H9 (cell line): ENCODE results near the gene LITAFD. TPM values are rescaled to one million over a fixed set of nuclear protein-coding genes. Genes with fewer than 3 reads are reported as not detected.

ENCODE experiments used
- DNase-seq: peaks from one replicate; pipeline ENCODE4 v3.0.0-alpha.2; 2017
- H2AFZ ChIP-seq: one replicate; pipeline ENCODE4 v1.6.1; 2013; ENCODE audit warnings: mild to moderate bottlenecking, low read length, control low read depth, moderate library complexity
- H2AK5ac ChIP-seq: 2 replicates; pipeline ENCODE4 v1.6.1; 2013; ENCODE audit warnings: low read length, control low read depth, mixed read lengths; ENCODE audit not compliant: insufficient read length
- H2BK120ac ChIP-seq: one replicate; pipeline ENCODE4 v1.6.1; 2013; ENCODE audit warnings: low read depth, mild to moderate bottlenecking, low read length, control low read depth, inconsistent platforms; ENCODE audit not compliant: poor library complexity, severe bottlenecking
- H2BK12ac ChIP-seq: 2 replicates; pipeline ENCODE4 v1.6.1; 2013; ENCODE audit warnings: low read length, control low read depth, mixed read lengths, low read depth; ENCODE audit not compliant: insufficient read length
- H2BK15ac ChIP-seq: 2 replicates; pipeline ENCODE4 v1.6.1; 2013; ENCODE audit warnings: low read depth, low read length, control low read depth
- H2BK20ac ChIP-seq: one replicate; pipeline ENCODE4 v1.6.1; 2013; ENCODE audit warnings: low read depth, mild to moderate bottlenecking, low read length, control low read depth, inconsistent platforms; ENCODE audit not compliant: poor library complexity, severe bottlenecking
- H2BK5ac ChIP-seq: 2 replicates; pipeline ENCODE4 v1.6.1; 2013; ENCODE audit warnings: low read length, control low read depth, mixed read lengths; ENCODE audit not compliant: insufficient read length
- H3K14ac ChIP-seq: 2 replicates; pipeline ENCODE4 v1.6.1; 2013; ENCODE audit warnings: low read length, control low read depth; ENCODE audit not compliant: insufficient read depth
- H3K18ac ChIP-seq: 2 replicates; pipeline ENCODE4 v1.6.1; 2013; ENCODE audit warnings: low read depth, mild to moderate bottlenecking, mixed read lengths, low read length, control low read depth; ENCODE audit not compliant: insufficient read length
- H3K23ac ChIP-seq: 2 replicates; pipeline ENCODE4 v1.6.1; 2013; ENCODE audit warnings: low read length, control low read depth, mixed read lengths, low read depth; ENCODE audit not compliant: insufficient read length
- H3K23me2 ChIP-seq: 2 replicates; pipeline ENCODE4 v1.6.1; 2013; ENCODE audit warnings: low read depth, mild to moderate bottlenecking, mixed read lengths, low read length, control low read depth; ENCODE audit not compliant: insufficient read length, poor library complexity, severe bottlenecking
- H3K27ac ChIP-seq: 2 replicates; pipeline ENCODE4 v1.5.1; 2013; ENCODE audit warnings: low read length, control low read depth, mixed read lengths, low read depth; ENCODE audit not compliant: insufficient read length
- H3K27me3 ChIP-seq: 2 replicates; pipeline ENCODE4 v1.6.1; 2013; ENCODE audit warnings: low read length, control low read depth, inconsistent platforms; ENCODE audit not compliant: insufficient read depth
- H3K4ac ChIP-seq: 2 replicates; pipeline ENCODE4 v1.6.1; 2013; ENCODE audit warnings: low read depth, mild to moderate bottlenecking, control low read depth, inconsistent platforms, low read length, moderate library complexity
- H3K4me1 ChIP-seq: 2 replicates; pipeline ENCODE4 v1.6.1; 2013; ENCODE audit warnings: low read length, control low read depth, inconsistent platforms; ENCODE audit not compliant: insufficient read depth
- H3K4me2 ChIP-seq: 2 replicates; pipeline ENCODE4 v1.6.1; 2013; ENCODE audit warnings: low read length, control low read depth, mixed read lengths; ENCODE audit not compliant: insufficient read length, insufficient read depth
- H3K56ac ChIP-seq: 2 replicates; pipeline ENCODE4 v1.6.1; 2013; ENCODE audit warnings: low read depth, mild to moderate bottlenecking, mixed read lengths, low read length, control low read depth; ENCODE audit not compliant: insufficient read length
- H3K79me1 ChIP-seq: 2 replicates; pipeline ENCODE4 v1.6.1; 2013; ENCODE audit warnings: low read depth, mild to moderate bottlenecking, moderate library complexity, low read length, control low read depth, inconsistent platforms; ENCODE audit not compliant: insufficient read depth, poor library complexity, severe bottlenecking
- H3K79me2 ChIP-seq: 2 replicates; pipeline ENCODE4 v1.6.1; 2013; ENCODE audit warnings: low read length, control low read depth, inconsistent platforms; ENCODE audit not compliant: insufficient read depth
- H3K9ac ChIP-seq: 2 replicates; pipeline ENCODE4 v1.6.1; 2013; ENCODE audit warnings: low read length, control low read depth, mixed read lengths; ENCODE audit not compliant: insufficient read length; ENCODE audit errors: extremely low read depth
- H3K9me3 ChIP-seq: one replicate; pipeline ENCODE4 v1.6.1; 2013; ENCODE audit warnings: low read depth, low read length, inconsistent platforms; ENCODE audit not compliant: control insufficient read depth
- H3T11ph ChIP-seq: one replicate; pipeline ENCODE4 v1.6.1; 2013; ENCODE audit warnings: mild to moderate bottlenecking, low read length, control low read depth, inconsistent platforms
- H4K20me1 ChIP-seq: one replicate; pipeline ENCODE4 v1.6.1; 2013; ENCODE audit not compliant: control insufficient read depth, insufficient read length, insufficient read depth
- H4K5ac ChIP-seq: 2 replicates; pipeline ENCODE4 v1.6.1; 2013; ENCODE audit warnings: low read depth, mild to moderate bottlenecking, mixed read lengths, low read length, control low read depth; ENCODE audit not compliant: insufficient read length
- H4K8ac ChIP-seq: replicated peaks from 2 replicates; pipeline ENCODE4 v1.6.1; 2013; ENCODE audit warnings: low read length, control low read depth, mixed read lengths, low read depth; ENCODE audit not compliant: insufficient read length
- H4K91ac ChIP-seq: 2 replicates; pipeline ENCODE4 v1.6.1; 2013; ENCODE audit warnings: low read depth, mild to moderate bottlenecking, moderate library complexity, mixed read lengths, low read length, control low read depth; ENCODE audit not compliant: insufficient read length
- H3K27ac Mint-ChIP-seq, 3 experiments: 2 replicates in 2 of 3; 3 replicates in 1 of 3; pipeline ENCODE4 v1.8.0; 2020 to 2021; ENCODE audit warnings: mixed read lengths in 3 of 3, mild to moderate bottlenecking in 1 of 3, moderate library complexity in 1 of 3
- H3K27me3 Mint-ChIP-seq: 2 replicates; pipeline ENCODE4 v1.8.0; 2021; ENCODE audit warnings: low read depth, mild to moderate bottlenecking, moderate library complexity, mixed read lengths
- H3K36me3 Mint-ChIP-seq, 3 experiments: 2 replicates in 2 of 3; 3 replicates in 1 of 3; pipeline ENCODE4 v1.8.0; 2020 to 2021; ENCODE audit warnings: low read depth in 3 of 3, mixed read lengths in 3 of 3; ENCODE audit not compliant: insufficient read depth in 1 of 3
- H3K4me1 Mint-ChIP-seq, 2 experiments: 2 replicates each; pipeline ENCODE4 v1.8.0; 2020; ENCODE audit warnings: mixed read lengths in 2 of 2
- H3K4me3 Mint-ChIP-seq, 2 experiments: 2 replicates in 1 of 2; 3 replicates in 1 of 2; pipeline ENCODE4 v1.8.0; 2020 to 2021; ENCODE audit warnings: mild to moderate bottlenecking in 2 of 2, mixed read lengths in 2 of 2, moderate library complexity in 1 of 2
- H3K9me3 Mint-ChIP-seq, 2 experiments: 2 replicates in 1 of 2; 3 replicates in 1 of 2; pipeline ENCODE4 v1.8.0; 2020; ENCODE audit warnings: mild to moderate bottlenecking in 2 of 2, mixed read lengths in 2 of 2, moderate library complexity in 1 of 2
- WGBS: extraction: QIAGEN DNeasy Blood & Tissue Kit; methylation state at CpG from one replicate; pipeline ENCODE4 v1.1.7; 2013; ENCODE audit warnings: missing lambda C conversion rate, low lambda C conversion rate, mixed read lengths; ENCODE audit not compliant: insufficient read length; ENCODE audit errors: extremely low coverage; 5-methylcytosine and 5-hydroxymethylcytosine counted together
- total RNA-seq: library from RNA; stranded (reverse); gene quantifications from 2 replicates; pipeline ENCODE4 v1.2.1, GENCODE V29; 2021
- TF ChIP-seq, protein P1 (sequence below): fragments of 200-600 bp; sonication (generic); conservative IDR thresholded peaks from 3 replicates; pipeline ENCODE4 v1.8.0; 2021; ENCODE audit warnings: antibody characterized with exemption, mild to moderate bottlenecking

Gene LITAFD
- total RNA-seq, 1 experiment from 2014 or later: not detected

DNA sequence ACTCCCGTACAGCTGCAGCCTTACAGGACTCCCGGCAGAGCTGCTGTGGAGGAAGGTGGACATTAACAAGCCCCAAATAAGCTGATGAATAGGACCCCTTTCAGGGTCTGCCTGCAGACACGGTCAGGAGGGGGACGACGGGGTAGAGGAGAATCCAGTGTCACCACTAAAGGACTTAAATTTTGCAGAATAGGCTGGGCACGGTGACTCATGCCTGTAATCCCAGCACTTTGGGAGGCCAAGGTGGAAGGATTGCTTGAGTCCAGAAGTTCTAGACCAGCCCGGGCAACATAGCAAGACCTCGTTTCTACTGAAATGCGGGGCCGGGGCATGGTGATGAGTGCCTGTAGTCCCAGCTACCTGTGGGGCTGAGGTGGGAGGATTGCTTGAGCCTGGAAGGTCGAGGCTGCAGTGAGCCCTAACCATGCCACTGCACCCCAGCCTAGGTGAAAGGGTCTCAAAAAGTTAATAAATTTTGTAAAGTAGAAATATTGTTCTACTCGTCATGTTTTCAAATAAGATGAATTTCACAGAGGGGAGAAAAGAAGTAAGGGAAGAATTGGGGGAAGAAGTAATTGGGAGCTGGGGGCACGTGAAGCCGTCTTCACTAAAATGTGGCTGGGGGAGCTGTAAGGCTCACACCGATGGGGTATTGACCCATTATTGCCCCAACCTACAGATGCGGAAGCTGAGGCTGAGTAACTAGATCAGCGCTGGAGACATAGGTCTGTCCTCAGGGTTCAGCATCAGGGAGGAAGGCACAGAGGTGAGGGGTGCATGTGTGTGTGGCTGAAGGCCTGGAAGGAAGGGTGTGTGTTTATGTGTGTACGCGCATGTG lies 4.7 kb downstream of the LITAFD start:
- H3K23me2 ChIP-seq: no peaks in the 10 kb centered on the region
- H3K27ac ChIP-seq: no peak overlapping the region
- H3K9ac ChIP-seq: no peak overlapping the region
- peaks cover 4% of the 10 kb centered on the region for H4K20me1 ChIP-seq
- no peak overlapping the region for H3K4me2 ChIP-seq
- H3K23ac ChIP-seq: no peak overlapping the region
- no peak overlapping the region for H3K4ac ChIP-seq
- no peaks in the 10 kb centered on the region for H3K9me3 ChIP-seq
- peaks cover 20 to 37% (median 24%) of the 10 kb centered on the region in 3 experiments; a peak in 6 of 7 replicates for H3K36me3 Mint-ChIP-seq
- no peak overlapping the region for H4K8ac ChIP-seq
- H3K4me3 Mint-ChIP-seq: no peak overlapping the region
- no peak overlapping the region for H3K56ac ChIP-seq
- no peaks in the 10 kb centered on the region for H3K79me1 ChIP-seq
- no peak overlapping the region for H2BK12ac ChIP-seq
- TF ChIP-seq, protein P1, sequence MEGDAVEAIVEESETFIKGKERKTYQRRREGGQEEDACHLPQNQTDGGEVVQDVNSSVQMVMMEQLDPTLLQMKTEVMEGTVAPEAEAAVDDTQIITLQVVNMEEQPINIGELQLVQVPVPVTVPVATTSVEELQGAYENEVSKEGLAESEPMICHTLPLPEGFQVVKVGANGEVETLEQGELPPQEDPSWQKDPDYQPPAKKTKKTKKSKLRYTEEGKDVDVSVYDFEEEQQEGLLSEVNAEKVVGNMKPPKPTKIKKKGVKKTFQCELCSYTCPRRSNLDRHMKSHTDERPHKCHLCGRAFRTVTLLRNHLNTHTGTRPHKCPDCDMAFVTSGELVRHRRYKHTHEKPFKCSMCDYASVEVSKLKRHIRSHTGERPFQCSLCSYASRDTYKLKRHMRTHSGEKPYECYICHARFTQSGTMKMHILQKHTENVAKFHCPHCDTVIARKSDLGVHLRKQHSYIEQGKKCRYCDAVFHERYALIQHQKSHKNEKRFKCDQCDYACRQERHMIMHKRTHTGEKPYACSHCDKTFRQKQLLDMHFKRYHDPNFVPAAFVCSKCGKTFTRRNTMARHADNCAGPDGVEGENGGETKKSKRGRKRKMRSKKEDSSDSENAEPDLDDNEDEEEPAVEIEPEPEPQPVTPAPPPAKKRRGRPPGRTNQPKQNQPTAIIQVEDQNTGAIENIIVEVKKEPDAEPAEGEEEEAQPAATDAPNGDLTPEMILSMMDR: no peak
- H3K4me1 Mint-ChIP-seq: peaks cover 22 to 24% of the 10 kb centered on the region in 2 experiments
- no peak overlapping the region for H3K18ac ChIP-seq
- H3K4me1 ChIP-seq: no peaks in the 10 kb centered on the region; the same call in 1 of the 2 replicates
- H4K5ac ChIP-seq: no peak overlapping the region
- no peak overlapping the region for H3K14ac ChIP-seq
- H4K91ac ChIP-seq: no peak overlapping the region
- no peaks in the 10 kb centered on the region for H3K9me3 Mint-ChIP-seq
- peaks cover 2% of the 10 kb centered on the region for H3K27me3 Mint-ChIP-seq
- no peak overlapping the region for H2AFZ ChIP-seq
- DNase-seq: no peak
- H2BK120ac ChIP-seq: no peak overlapping the region
- no peaks in the 10 kb centered on the region for H3K27me3 ChIP-seq
- no peak overlapping the region for H2BK20ac ChIP-seq
- H3K79me2 ChIP-seq: no peaks in the 10 kb centered on the region
- no peak overlapping the region for H2BK15ac ChIP-seq
- no peak overlapping the region for H2BK5ac ChIP-seq
- no CpG with 5 or more reads among the region's 19 CpGs for WGBS
- H3T11ph ChIP-seq: no peak overlapping the region
- H2AK5ac ChIP-seq: no peak overlapping the region
- peak overlapping the region in 1 of 3 experiments; percentile 8; a peak in 3 of 7 replicates for H3K27ac Mint-ChIP-seq
